CD4-positive, alpha-beta T cell treated with Interleukin-10 for 1 hour (primary cell): Measurements from ENCODE around the gene MUC13.

Source experiments
- DNase-seq: peaks from one replicate; pipeline ENCODE4 v3.0.0-alpha.2; 2020

MUC13 gene

GRCh38 chr3:124861041-124861440, 73.5 kb downstream of the MUC13 start:
- no peak for DNase-seq

DNA sequence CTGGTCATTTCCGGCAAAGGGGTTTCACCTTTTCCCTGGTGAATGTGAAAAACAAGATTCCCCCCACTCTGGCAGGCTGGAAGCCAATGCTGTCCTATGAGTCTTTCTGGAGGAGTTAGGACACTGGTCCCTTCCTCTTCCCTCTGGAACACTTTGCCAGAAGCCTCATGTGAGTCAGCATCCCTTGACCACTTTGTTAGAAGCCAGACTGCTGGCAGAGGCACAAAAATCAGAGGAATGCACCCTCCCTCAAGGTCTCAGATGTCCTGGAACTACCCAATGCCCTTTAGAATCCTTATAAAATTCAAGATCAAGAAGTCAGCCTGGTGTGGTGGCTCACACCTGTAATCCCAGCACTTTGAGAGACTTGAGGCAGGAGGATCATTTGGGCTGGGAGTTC, 74.0 kb downstream of the MUC13 start:
- no peak for DNase-seq

GRCh38 chr3:124859025-124859424, 75.5 kb downstream of the MUC13 start:
- DNase-seq: no peak

- no peak for DNase-seq
These were observed 76.3 kb downstream of the MUC13 start for GRCh38 chr3:124858275-124858674.

GRCh38 chr3:124856677-124857076, 77.9 kb downstream of the MUC13 start:
- DNase-seq: no peak
